Astrocyte of the cerebellum (primary cell): ENCODE data around the gene HDAC5.
A peak's percentile ranks its signal among the peaks of the same experiment; 100 is the strongest.
"Not testable (repeated sequence)": the region's sequence is repeated elsewhere in the genome, so short reads cannot be mapped to it uniquely, and the experiment has no call there.

Experiments used
- DNase-seq: peaks from one replicate; pipeline ENCODE4 v3.0.0-alpha.2; 2011; ENCODE audit warnings: low read depth
- H3K4me3 ChIP-seq: 2 replicates; pipeline ENCODE4 v1.5.1; 2011; ENCODE audit warnings: mild to moderate bottlenecking, low read depth, low read length, moderate library complexity
- CTCF ChIP-seq: IDR thresholded peaks from 2 replicates; pipeline ENCODE4 v1.5.1; 2012; ENCODE audit warnings: low read length, low read depth, moderate library complexity, mild to moderate bottlenecking; ENCODE audit errors: missing control alignments
- in situ Hi-C: cut with HindIII; loops from 2 replicates; pipeline ENCODE4 v1.10.0; 2017; ENCODE audit warnings: low sequenced_read_pairs

Gene HDAC5

GRCh38 chr17:44132275-44132821 is 8.9 kb upstream of the HDAC5 start:
- in situ Hi-C loops: no loop called here
- TF ChIP-seq CTCF: no peak
- DNase-seq: no peak
- H3K4me3 ChIP-seq: no peak overlapping the region

GRCh38 chr17:44131372-44131771 is 7.9 kb upstream of the HDAC5 start:
- DNase-seq, in situ Hi-C loops, H3K4me3 ChIP-seq: not testable (repeated sequence)

GRCh38 chr17:44130693-44131349 is 7.4 kb upstream of the HDAC5 start:
- in situ Hi-C loops: no loop called here

GRCh38 chr17:44128383-44128782 is 4.9 kb upstream of the HDAC5 start:
- in situ Hi-C loops: no loop called here
- no peak overlapping the region for H3K4me3 ChIP-seq
- no peak for DNase-seq
- TF ChIP-seq CTCF: no peak

More at GRCh38 chr17:44130693-44131349, 7.4 kb upstream of the HDAC5 start:
- no peak for DNase-seq
- no peak for TF ChIP-seq CTCF
- no peak overlapping the region for H3K4me3 ChIP-seq

GRCh38 chr17:44124118-44124438 is 637 bp upstream of the HDAC5 start:
- in situ Hi-C loops: no loop called here

GRCh38 chr17:44122816-44123355 is 555 bp downstream of the HDAC5 start:
- DNase-seq: no peak
- no peak for TF ChIP-seq CTCF
- in situ Hi-C loops: no loop called here
- H3K4me3 ChIP-seq: peak overlapping the region; percentile 90

More at GRCh38 chr17:44124118-44124438, 637 bp upstream of the HDAC5 start:
- DNase-seq: no peak
- no peak for TF ChIP-seq CTCF
- peak overlapping the region; percentile 90 for H3K4me3 ChIP-seq

- DNase-seq: no peak
- H3K4me3 ChIP-seq: peak overlapping the region; percentile 90
- in situ Hi-C loops: no loop called here
- no peak for TF ChIP-seq CTCF
Measured at GRCh38 chr17:44121997-44122815, 1.2 kb downstream of the HDAC5 start.
